NB4 (cell line): ENCODE data around the gene GBF1.

Source experiments
- DNase-seq: peaks from one replicate; pipeline ENCODE4 v3.0.0; 2010; ENCODE audit warnings: low read depth
- H3K4me3 ChIP-seq: one replicate; pipeline ENCODE4 v1.5.1; 2011; ENCODE audit warnings: mild to moderate bottlenecking, low read depth, low read length, moderate library complexity
- MYC ChIP-seq: IDR thresholded peaks from 2 replicates; pipeline ENCODE4 v1.6.1; 2011; ENCODE audit warnings: low read depth, low read length
- POLR2A ChIP-seq: IDR thresholded peaks from 2 replicates; pipeline ENCODE4 v1.6.1; 2011; ENCODE audit warnings: mild to moderate bottlenecking; ENCODE audit not compliant: insufficient read length; ENCODE audit errors: extremely low read depth
- TF ChIP-seq, protein P1 (sequence below): IDR thresholded peaks from one replicate; pipeline ENCODE4 v1.5.1; 2012; ENCODE audit warnings: low read depth, low read length
- TF ChIP-seq, protein P2 (sequence below): IDR thresholded peaks from 2 replicates; pipeline ENCODE4 v1.6.1; 2011; ENCODE audit warnings: low read depth, low read length

The GBF1 gene

DNA sequence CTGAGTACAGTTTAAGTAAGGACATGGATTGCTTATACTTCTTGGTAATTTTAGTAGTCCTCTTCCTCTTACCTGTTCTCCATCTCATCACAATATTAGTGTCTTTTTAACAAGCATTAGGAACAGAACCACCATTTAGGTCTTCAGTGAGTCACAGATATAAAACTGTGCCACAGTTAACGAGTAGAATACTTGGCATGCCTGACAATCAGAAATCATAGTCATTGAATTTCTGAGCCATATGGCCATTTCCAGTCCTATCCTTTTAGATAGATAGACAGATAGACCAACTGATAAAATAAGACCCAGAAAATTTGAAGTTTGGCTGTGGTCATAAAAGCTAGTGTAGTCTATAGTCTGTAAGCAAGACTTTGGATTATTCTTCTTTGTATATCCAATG is 71.1 kb downstream of the GBF1 start:
- TF ChIP-seq, protein P1, sequence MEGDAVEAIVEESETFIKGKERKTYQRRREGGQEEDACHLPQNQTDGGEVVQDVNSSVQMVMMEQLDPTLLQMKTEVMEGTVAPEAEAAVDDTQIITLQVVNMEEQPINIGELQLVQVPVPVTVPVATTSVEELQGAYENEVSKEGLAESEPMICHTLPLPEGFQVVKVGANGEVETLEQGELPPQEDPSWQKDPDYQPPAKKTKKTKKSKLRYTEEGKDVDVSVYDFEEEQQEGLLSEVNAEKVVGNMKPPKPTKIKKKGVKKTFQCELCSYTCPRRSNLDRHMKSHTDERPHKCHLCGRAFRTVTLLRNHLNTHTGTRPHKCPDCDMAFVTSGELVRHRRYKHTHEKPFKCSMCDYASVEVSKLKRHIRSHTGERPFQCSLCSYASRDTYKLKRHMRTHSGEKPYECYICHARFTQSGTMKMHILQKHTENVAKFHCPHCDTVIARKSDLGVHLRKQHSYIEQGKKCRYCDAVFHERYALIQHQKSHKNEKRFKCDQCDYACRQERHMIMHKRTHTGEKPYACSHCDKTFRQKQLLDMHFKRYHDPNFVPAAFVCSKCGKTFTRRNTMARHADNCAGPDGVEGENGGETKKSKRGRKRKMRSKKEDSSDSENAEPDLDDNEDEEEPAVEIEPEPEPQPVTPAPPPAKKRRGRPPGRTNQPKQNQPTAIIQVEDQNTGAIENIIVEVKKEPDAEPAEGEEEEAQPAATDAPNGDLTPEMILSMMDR = no peak
- TF ChIP-seq, protein P2, sequence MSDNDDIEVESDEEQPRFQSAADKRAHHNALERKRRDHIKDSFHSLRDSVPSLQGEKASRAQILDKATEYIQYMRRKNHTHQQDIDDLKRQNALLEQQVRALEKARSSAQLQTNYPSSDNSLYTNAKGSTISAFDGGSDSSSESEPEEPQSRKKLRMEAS = no peak
- TF ChIP-seq MYC = no peak
- no peak for DNase-seq
- H3K4me3 ChIP-seq = no peak overlapping the region

DNA sequence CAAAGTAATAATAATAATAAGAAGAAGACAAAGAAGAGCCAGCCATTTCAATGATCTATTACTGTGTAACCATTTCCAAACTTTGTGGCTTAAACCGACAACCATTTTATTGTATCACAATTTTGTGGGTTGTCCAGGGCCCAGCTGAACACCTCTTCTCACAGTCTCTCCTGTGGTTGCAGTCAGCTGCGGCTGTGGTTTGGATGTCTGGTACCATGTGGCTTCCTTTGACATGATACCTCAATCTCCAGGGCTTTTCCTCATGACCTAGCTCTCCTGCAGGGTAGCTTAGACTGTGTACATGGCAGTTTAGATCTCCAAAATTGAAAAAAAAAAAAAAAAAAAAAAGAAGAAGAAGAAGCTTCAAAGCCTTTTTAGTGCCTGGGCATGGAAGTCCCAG is 77.6 kb downstream of the GBF1 start:
- DNase-seq = peak; percentile 93
- TF ChIP-seq POLR2A = no peak
- TF ChIP-seq, protein P2 = peak; percentile 86
- 0 out of 2 replicates have a peak, but pooled peaks have one; percentile 10 for TF ChIP-seq MYC
- TF ChIP-seq, protein P1 = no peak
- no peak overlapping the region for H3K4me3 ChIP-seq

DNA sequence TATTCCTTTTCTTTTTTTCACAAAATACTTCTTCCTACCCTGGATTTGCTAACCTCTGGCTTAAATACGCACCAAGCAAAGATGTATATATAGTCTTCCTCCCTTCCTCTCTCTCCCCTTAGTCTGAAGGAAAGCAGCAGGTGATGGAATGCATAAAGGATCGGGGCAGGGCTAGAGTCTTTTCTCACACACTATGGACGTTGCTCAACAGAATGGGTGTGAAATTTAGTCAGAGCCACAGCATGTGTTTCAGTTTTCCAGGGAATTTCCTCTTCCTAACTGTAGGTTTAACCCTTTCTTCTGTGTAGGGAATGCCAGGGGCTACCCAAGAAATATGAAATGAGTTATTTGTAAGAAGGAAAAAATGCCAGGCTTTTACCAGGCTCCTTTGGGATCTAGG is 78.7 kb downstream of the GBF1 start:
- TF ChIP-seq MYC = no peak
- TF ChIP-seq, protein P1 = no peak
- TF ChIP-seq, protein P2 = no peak
- TF ChIP-seq POLR2A = no peak
- DNase-seq = no peak
- H3K4me3 ChIP-seq = no peak overlapping the region

DNA sequence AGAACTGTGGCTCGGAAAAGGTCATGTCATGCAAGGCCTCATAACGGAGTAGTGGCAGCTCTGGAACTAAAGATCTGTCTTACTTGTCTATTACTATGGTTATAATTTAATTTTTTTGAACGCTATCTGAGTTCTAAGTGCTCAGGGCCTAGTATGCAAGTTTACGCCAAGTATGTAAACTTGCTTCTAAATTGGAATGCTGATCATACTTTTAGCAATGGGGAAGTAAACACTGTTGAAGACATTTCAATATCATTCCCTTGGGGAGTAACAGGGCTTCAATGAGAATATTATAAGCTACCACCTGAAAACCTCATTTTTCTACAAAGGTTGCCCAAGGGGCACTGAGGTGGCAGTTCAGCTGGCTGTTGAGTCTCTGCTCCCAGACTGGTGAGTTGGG is 80.7 kb downstream of the GBF1 start:
- no peak overlapping the region for H3K4me3 ChIP-seq
- TF ChIP-seq POLR2A (no peak), MYC (no peak)
- TF ChIP-seq, protein P2 = no peak
- TF ChIP-seq, protein P1 = no peak
- DNase-seq = no peak

DNA sequence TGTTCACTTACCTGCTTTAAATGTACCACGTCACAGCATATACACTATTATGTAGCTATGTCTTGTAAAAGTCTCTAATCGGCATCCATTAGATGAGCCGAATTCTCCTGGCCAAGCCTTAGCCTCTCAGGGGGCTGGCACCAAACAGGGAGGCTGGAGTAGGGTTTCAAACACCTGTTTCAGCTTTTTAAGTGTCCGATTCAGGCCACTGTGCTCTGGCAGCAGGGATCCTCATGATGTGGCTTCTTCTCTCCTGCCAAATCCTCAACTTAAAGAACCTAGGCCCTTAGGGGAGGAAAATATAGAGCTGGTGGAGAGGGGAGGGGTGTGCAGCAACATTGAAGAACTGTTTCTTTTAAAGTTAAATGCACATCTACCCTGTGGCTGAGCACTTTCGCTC is 81.7 kb downstream of the GBF1 start:
- DNase-seq = no peak
- TF ChIP-seq MYC (no peak), POLR2A (no peak)
- TF ChIP-seq, protein P1 = no peak
- TF ChIP-seq, protein P2 = no peak
- no peak overlapping the region for H3K4me3 ChIP-seq

DNA sequence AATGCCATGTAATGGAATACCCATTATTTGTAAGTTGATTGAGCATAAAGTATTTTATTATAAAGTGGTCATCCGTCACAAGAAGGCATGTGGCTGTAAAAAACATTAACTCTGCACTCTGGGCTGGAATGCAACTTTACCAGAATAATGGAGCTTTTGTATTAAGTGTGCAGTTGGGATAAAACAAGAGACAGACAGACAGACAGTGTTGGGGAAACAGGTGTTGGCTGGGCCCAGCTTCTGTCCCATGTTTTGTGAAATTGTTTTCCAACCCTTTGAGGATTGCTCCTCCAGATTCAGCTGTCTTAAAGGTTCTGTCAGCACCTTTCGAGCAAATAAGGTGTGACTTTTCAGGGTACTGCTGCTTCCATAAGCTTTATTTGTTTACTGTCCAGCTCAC is 82.3 kb downstream of the GBF1 start:
- no peak overlapping the region for H3K4me3 ChIP-seq
- no peak for DNase-seq
- TF ChIP-seq, protein P1 = no peak
- TF ChIP-seq, protein P2 = no peak
- TF ChIP-seq POLR2A (no peak), MYC (no peak)
